ENCODE measurements around the gene SMIM26. TPM values are rescaled to one million over a fixed set of nuclear protein-coding genes. Genes with fewer than 3 reads are reported as not detected.

Gene SMIM26
- total RNA-seq, 1 experiment from 2014 or later, result 56.6 TPM

GRCh38 chr20:18578581-18578980, 11.3 kb downstream of the SMIM26 start:
- ChIA-PET POLR2A (ENCODE audit: low non-redundant PET) (no interaction called here), CTCF (no interaction called here)
- intact Hi-C loops (cut with micrococcal nuclease; ENCODE audit: unreplicated experiment), result no loop called here
- Histone ChIP-seq H3K27me3 (replicated peaks; ENCODE audit: insufficient read depth, low read depth, low read length, poor library complexity) (no peaks in the 10 kb centered on the region), H3K4me1 (ENCODE audit: insufficient read depth, low read length, poor library complexity, severe bottlenecking) (no peaks in the 10 kb centered on the region), H3K27ac (ENCODE audit: low read depth, low read length, poor library complexity, severe bottlenecking) (no peak overlapping the region), H3K4me3 (ENCODE audit: low read depth, low read length, poor library complexity, severe bottlenecking) (no peak overlapping the region), H3K36me3 (ENCODE audit: insufficient read depth, low read length, poor library complexity, severe bottlenecking) (no peaks in the 10 kb centered on the region), H3K9me3 (ENCODE audit: low read depth, low read length, poor library complexity, severe bottlenecking) (no peaks in the 10 kb centered on the region)
- no peak for DNase-seq (ENCODE audit: low spot score)
- TF ChIP-seq EZH2 (IDR thresholded peaks at IDR 0.05; ENCODE audit: borderline replicate concordance, low read depth, low read length, poor library complexity, severe bottlenecking), result no peak
- TF ChIP-seq CTCF (conservative IDR thresholded peaks at IDR 0.05; ENCODE audit: low read depth, low read length), result no peak
- BruUV-seq (replicated peaks), result no TSS peak

- no peaks in the 10 kb centered on the region for H3K9me3 ChIP-seq (ENCODE audit: low read depth, low read length, poor library complexity, severe bottlenecking)
- no TSS peak for BruUV-seq (replicated peaks)
- CTCF ChIA-PET, result no interaction called here
- no peak overlapping the region for H3K27ac ChIP-seq (ENCODE audit: low read depth, low read length, poor library complexity, severe bottlenecking)
- POLR2A ChIA-PET (ENCODE audit: low non-redundant PET), result no interaction called here
- no peaks in the 10 kb centered on the region for H3K36me3 ChIP-seq (ENCODE audit: insufficient read depth, low read length, poor library complexity, severe bottlenecking)
- H3K4me1 ChIP-seq (ENCODE audit: insufficient read depth, low read length, poor library complexity, severe bottlenecking), result no peaks in the 10 kb centered on the region
- H3K4me3 ChIP-seq (ENCODE audit: low read depth, low read length, poor library complexity, severe bottlenecking), result no peak overlapping the region
- H3K27me3 ChIP-seq (replicated peaks; ENCODE audit: insufficient read depth, low read depth, low read length, poor library complexity), result no peaks in the 10 kb centered on the region
- no peak for DNase-seq (ENCODE audit: low spot score)
- TF ChIP-seq CTCF (conservative IDR thresholded peaks at IDR 0.05; ENCODE audit: low read depth, low read length), result no peak
- no peak for TF ChIP-seq EZH2 (IDR thresholded peaks at IDR 0.05; ENCODE audit: borderline replicate concordance, low read depth, low read length, poor library complexity, severe bottlenecking)
- intact Hi-C loops (cut with micrococcal nuclease; ENCODE audit: unreplicated experiment), result no loop called here
Observed at GRCh38 chr20:18580012-18580411, 12.8 kb downstream of the SMIM26 start.

GRCh38 chr20:18585134-18585533, 17.9 kb downstream of the SMIM26 start:
- H3K27ac ChIP-seq (ENCODE audit: low read depth, low read length, poor library complexity, severe bottlenecking), result no peak overlapping the region
- peak; percentile 7 for DNase-seq (ENCODE audit: low spot score)
- ChIA-PET CTCF (interaction anchor here (0.6 kb wide), 1 partner anchor 62 kb away, joined by 4 read pairs; no protein-coding TSS in a partner anchor), POLR2A (ENCODE audit: low non-redundant PET) (no interaction called here)
- intact Hi-C loops (cut with micrococcal nuclease; ENCODE audit: unreplicated experiment), result no loop called here
- no peaks in the 10 kb centered on the region for H3K27me3 ChIP-seq (replicated peaks; ENCODE audit: insufficient read depth, low read depth, low read length, poor library complexity)
- no peaks in the 10 kb centered on the region for H3K4me1 ChIP-seq (ENCODE audit: insufficient read depth, low read length, poor library complexity, severe bottlenecking)
- TF ChIP-seq EZH2 (IDR thresholded peaks at IDR 0.05; ENCODE audit: borderline replicate concordance, low read depth, low read length, poor library complexity, severe bottlenecking) (no peak), CTCF (conservative IDR thresholded peaks at IDR 0.05; ENCODE audit: low read depth, low read length) (no peak)
- H3K9me3 ChIP-seq (ENCODE audit: low read depth, low read length, poor library complexity, severe bottlenecking), result peaks cover 5% of the 10 kb centered on the region
- no peak overlapping the region for H3K4me3 ChIP-seq (ENCODE audit: low read depth, low read length, poor library complexity, severe bottlenecking)
- no TSS peak for BruUV-seq (replicated peaks)
- no peaks in the 10 kb centered on the region for H3K36me3 ChIP-seq (ENCODE audit: insufficient read depth, low read length, poor library complexity, severe bottlenecking)

All from A673 (cell line).